GM12878 (cell line): ENCODE data around the gene GCNT4. TPM values are rescaled to one million over a fixed set of nuclear protein-coding genes. Genes with fewer than 3 reads are reported as not detected.

Experiments used
- ATAC-seq: fragments of 200-7000 bp; cut with Tn5 transposase; 3 replicates; pipeline ENCODE4 v1.9.1; 2020; ENCODE audit warnings: mild to moderate bottlenecking, moderate library complexity
- BruUV-seq: library from RNA; stranded (reverse); fragments of 400-500 nt; replicated peaks from 2 replicates; lab custom pipeline; 2021; lab: Mats Ljungman, UMichigan
- CTCF ChIA-PET: fragments of 300-600 bp; sonication (Branson Sonifier 250); formaldehyde crosslinking; extraction: SDS; loops from one replicate; lab custom pipeline; 2021; ENCODE audit warnings: inconsistent platforms; lab: Yijun Ruan, JAX
- POLR2A ChIA-PET: fragments of 350-600 bp; formaldehyde crosslinking; extraction: SDS; loops from one replicate; lab custom pipeline; 2021; ENCODE audit warnings: inconsistent platforms; lab: Charles Lee
- RAD21 ChIA-PET: fragments of 300-600 bp; sonication (Branson Sonifier 250); formaldehyde crosslinking; loops from one replicate; lab custom pipeline; 2023; ENCODE audit warnings: antibody characterized with exemption; ENCODE audit not compliant: unreplicated experiment; lab: Charles Lee
- SMC1A ChIA-PET: fragments of 300-600 bp; sonication (Branson Sonifier 250); formaldehyde crosslinking; loops from one replicate; lab custom pipeline; 2023; ENCODE audit not compliant: unreplicated experiment, uncharacterized antibody; lab: Charles Lee
- DNase-seq: peaks from one replicate; pipeline ENCODE4 v3.0.0-alpha.2; 2011; ENCODE audit warnings: low read depth, low spot score
- FAIRE-seq: peaks from 3 replicates; lab custom pipeline; 2011; peaks lifted over from hg19 to GRCh38; lab: Jason Lieb, UNC
- H2AFZ ChIP-seq: 2 replicates; pipeline ENCODE4 v1.6.0; 2011; ENCODE audit warnings: low read depth, low read length, control low read depth; ENCODE audit not compliant: control insufficient read depth
- H3K27ac ChIP-seq: 2 replicates; pipeline ENCODE4 v1.5.1; 2011; ENCODE audit warnings: control low read depth; ENCODE audit not compliant: control insufficient read depth, insufficient read depth
- H3K27me3 ChIP-seq, 2 experiments: replicated peaks in 1 of 2; 2 replicates each; pipeline versions ENCODE4 v1.6.0 to v1.6.1; 2011; ENCODE audit warnings: low read length in 1 of 2; ENCODE audit not compliant: control insufficient read depth in 2 of 2, insufficient read depth in 2 of 2
- H3K36me3 ChIP-seq, 2 experiments: 2 replicates each; pipeline ENCODE4 v1.5.1; 2011; ENCODE audit warnings: low read length in 1 of 2; ENCODE audit not compliant: control insufficient read depth in 2 of 2, insufficient read depth in 2 of 2
- H3K4me1 ChIP-seq: 2 replicates; pipeline ENCODE4 v1.6.1; 2011; ENCODE audit warnings: mild to moderate bottlenecking, low read length, moderate library complexity, mixed read lengths; ENCODE audit not compliant: control insufficient read depth, insufficient read depth
- H3K4me2 ChIP-seq: 2 replicates; pipeline ENCODE4 v1.6.0; 2011; ENCODE audit warnings: control low read depth; ENCODE audit not compliant: control insufficient read depth, insufficient read depth
- H3K4me3 ChIP-seq: fragments of 200-600 bp; sonication (generic); 2 replicates; pipeline ENCODE4 v1.5.1; 2016
- H3K79me2 ChIP-seq: 2 replicates; pipeline ENCODE4 v1.6.0; 2011; ENCODE audit warnings: low read length; ENCODE audit not compliant: control insufficient read depth, insufficient read depth
- H3K9ac ChIP-seq: 2 replicates; pipeline ENCODE4 v1.8.0; 2011; ENCODE audit warnings: low read length, control low read depth, mixed read lengths; ENCODE audit not compliant: control insufficient read depth, insufficient read depth
- H3K9me3 ChIP-seq: replicated peaks from 3 replicates; pipeline ENCODE4 v1.5.1; 2011; ENCODE audit warnings: mild to moderate bottlenecking, low read length; ENCODE audit not compliant: control insufficient read depth, insufficient read depth
- H4K20me1 ChIP-seq: 2 replicates; pipeline ENCODE4 v1.6.0; 2011; ENCODE audit not compliant: control insufficient read depth, insufficient read depth
- BHLHE40 ChIP-seq, 2 experiments: fragments of 450-650 bp in 1 of 2; IDR thresholded peaks; 2 replicates each; pipeline ENCODE4 v1.6.1; 2011 to 2017; ENCODE audit warnings: low read depth in 2 of 2, borderline replicate concordance in 1 of 2, improper control_type of control experiment in 1 of 2, low read length in 1 of 2, mild to moderate bottlenecking in 1 of 2
- IKZF1 ChIP-seq: fragments of 450-650 bp; conservative IDR thresholded peaks from 2 replicates; pipeline ENCODE4 v1.6.1; 2017; ENCODE audit warnings: antibody characterized with exemption, mild to moderate bottlenecking
- NFYB ChIP-seq: IDR thresholded peaks from 2 replicates; pipeline ENCODE4 v1.6.1; 2011; ENCODE audit warnings: low read depth, mild to moderate bottlenecking, low read length, improper control_type of control experiment, moderate library complexity; ENCODE audit not compliant: insufficient read depth
- NR2C1 ChIP-seq: fragments of 450-650 bp; IDR thresholded peaks from 2 replicates; pipeline ENCODE4 v1.6.1; 2017; ENCODE audit warnings: antibody characterized with exemption, mild to moderate bottlenecking, moderate library complexity
- ZNF24 ChIP-seq: fragments of 450-650 bp; IDR thresholded peaks from 2 replicates; pipeline ENCODE4 v1.6.1; 2017; ENCODE audit warnings: antibody characterized with exemption, mild to moderate bottlenecking
- WGBS: methylation state at CpG from one replicate; pipeline ENCODE4 v1.1.6; 2016; ENCODE audit warnings: low lambda C conversion rate; ENCODE audit not compliant: insufficient replicate concordance, insufficient coverage; ENCODE audit errors: missing lambda C conversion rate; 5-methylcytosine and 5-hydroxymethylcytosine counted together
- in situ Hi-C: fragments of 300-500 bp; cut with MboI; formaldehyde crosslinking; loops from 9 replicates; pipeline ENCODE4 v1.14.3; 2018; ENCODE audit warnings: mixed read lengths
- intact Hi-C: fragments of 100-400 bp; cut with micrococcal nuclease; formaldehyde crosslinking; loops from one replicate; pipeline ENCODE4 v1.14.2; 2022; ENCODE audit not compliant: unreplicated experiment
- polyA plus RNA-seq, 11 experiments: library from polyadenylated mRNA; depleted of rRNA in 4 of 11; unstranded in 6 of 11; stranded (reverse) in 5 of 11; fragments of >200 nt; fragmentation: Nextera tagmentation in 4 of 11; fragmentation: Illumina TruSeq in 1 of 11; extraction: Ambion mirVana in 4 of 11; extraction: Trizol in 1 of 11; gene quantifications; 1 replicate in 1 of 11; 2 replicates in 10 of 11; pipeline versions ENCODE4 v1.2.1 to v1.2.3, GENCODE V29; 2011 to 2016; ENCODE audit warnings: inconsistent platforms in 2 of 11, missing spikeins in 2 of 11, low read depth in 1 of 11
- total RNA-seq, 4 experiments: library from RNA; depleted of rRNA in 3 of 4; stranded (reverse); fragments of >200 nt in 3 of 4; fragmentation: Illumina TruSeq in 1 of 4; extraction: Trizol in 1 of 4; gene quantifications; 2 replicates each; pipeline versions ENCODE4 v1.2.1 to v1.2.3, GENCODE V29; 2013 to 2021

The GCNT4 gene
- total and polyA plus RNA-seq, 10 of the 15 experiments (the other 5 are each of a cell fraction or from before 2014, with no cell fraction given), result 0.03 to 0.04 TPM; not detected in 8

- in situ Hi-C loops (no loop called here), intact Hi-C loops (no loop called here)
- under 1% methylated on average over 39 of the region's 40 CpGs for WGBS
- Histone ChIP-seq H3K4me3 (peak overlapping the region; percentile 73), H3K27ac (no peak overlapping the region), H2AFZ (peak overlapping the region; percentile 70), H3K4me2 (peak overlapping the region; percentile 82), H3K79me2 (no peaks in the 10 kb centered on the region), H3K36me3 (no peaks in the 10 kb centered on the region), H3K9ac (no peak overlapping the region), H4K20me1 (peaks cover 2% of the 10 kb centered on the region; the same call in 1 of the 2 replicates), H3K27me3 (peaks cover 6 to 13% of the 10 kb centered on the region in 2 experiments; a peak in 3 of 4 replicates), H3K4me1 (peaks cover 9% of the 10 kb centered on the region), H3K9me3 (no peaks in the 10 kb centered on the region)
- DNase-seq (no peak), FAIRE-seq (no peak), ATAC-seq (peak; percentile 8)
- ChIA-PET POLR2A (no interaction called here), SMC1A (no interaction called here), CTCF (no interaction called here), RAD21 (no interaction called here)
- no TSS peak for BruUV-seq
- TF ChIP-seq IKZF1 (no peak; the same call in 1 of the 2 replicates), BHLHE40 (IDR thresholded peaks at IDR 0.05; ENCODE audit: borderline replicate concordance in 1 of 2, low read depth in 2 of 2, low read length in 1 of 2) (0 out of 4 replicates have a peak, but pooled peaks of 1 of the 2 experiments have one; percentile 22)
Observed at GRCh38 chr5:75053054-75053303, 621 bp upstream of the GCNT4 start.

GRCh38 chr5:75051217-75051751 lies 1.1 kb downstream of the GCNT4 start:
- peaks cover 6 to 13% of the 10 kb centered on the region in 2 experiments; a peak in 3 of 4 replicates for H3K27me3 ChIP-seq
- H4K20me1 ChIP-seq, result peaks cover 2% of the 10 kb centered on the region; the same call in 1 of the 2 replicates
- H2AFZ ChIP-seq, result no peak overlapping the region
- 67% methylated on average over 7 of the region's 7 CpGs for WGBS
- no peak overlapping the region for H3K4me2 ChIP-seq
- H3K36me3 ChIP-seq, result no peaks in the 10 kb centered on the region
- no peak overlapping the region for H3K27ac ChIP-seq
- FAIRE-seq, result no peak
- no peak overlapping the region for H3K9ac ChIP-seq
- BruUV-seq, result no TSS peak
- ATAC-seq, result no peak
- in situ Hi-C loops, result no loop called here
- DNase-seq, result no peak
- TF ChIP-seq ZNF24 (no peak), NFYB (no peak), NR2C1 (no peak)
- H3K4me1 ChIP-seq, result peaks cover 9% of the 10 kb centered on the region
- intact Hi-C loops, result no loop called here
- H3K9me3 ChIP-seq, result no peaks in the 10 kb centered on the region
- H3K79me2 ChIP-seq, result no peaks in the 10 kb centered on the region
- H3K4me3 ChIP-seq, result no peak overlapping the region
- ChIA-PET CTCF (interaction anchor here (0.6 kb wide), 1 partner anchor 151 kb away, joined by 3 read pairs; no protein-coding TSS in a partner anchor), POLR2A (no interaction called here), RAD21 (no interaction called here), SMC1A (no interaction called here)
